Measurements from ENCODE around the gene PRKCI. TPM values are rescaled to one million over a fixed set of nuclear protein-coding genes. Genes with fewer than 3 reads are reported as not detected.

Gene PRKCI
- polyA plus RNA-seq, 3 donors: 5.1 to 15.4 (median 11.6) TPM

- H2AFZ ChIP-seq (ENCODE audit: insufficient read depth, low read depth, low read length, poor library complexity, severe bottlenecking): peak overlapping the region; percentile 31
- Mint-ChIP-seq H3K9me3 (peaks cover 2 to 13% (median 5%) of the 10 kb centered on the region in 7 donors), H3K27ac (no peak overlapping the region), H3K27me3 (ENCODE audit: low read depth in 3 of 3) (peaks cover 0 to 3% (median 2%) of the 10 kb centered on the region in 3 donors), H3K36me3 (no peaks in the 10 kb centered on the region), H3K4me3 (no peak overlapping the region), H3K4me1 (peaks cover 15% of the 10 kb centered on the region)
- H3K4me1 ChIP-seq (ENCODE audit: control insufficient read depth in 1 of 2, insufficient read depth in 2 of 2, low read length in 2 of 2): peaks cover 13 to 14% of the 10 kb centered on the region in 2 donors
- H3K27ac ChIP-seq (ENCODE audit: low read depth in 1 of 2, low read length in 2 of 2): no peak overlapping the region
- no peak overlapping the region for H3K4me3 ChIP-seq (replicated peaks in 1 of 3; ENCODE audit: low read depth in 2 of 3, low read length in 3 of 3)
- H3K36me3 ChIP-seq (replicated peaks in 1 of 2; ENCODE audit: control insufficient read depth in 1 of 2, insufficient read depth in 2 of 2, low read length in 2 of 2): no peaks in the 10 kb centered on the region
- intact Hi-C loops (cut with micrococcal nuclease): loop anchor here in 1 of 2 donors (10.0 kb wide), 1 partner anchor 135 kb away; the partner anchor contains the start of gene SKIL
- peaks cover 0 to 4% of the 10 kb centered on the region in 2 donors for H3K9me3 ChIP-seq (replicated peaks in 1 of 2; ENCODE audit: control insufficient read depth in 1 of 2, insufficient read depth in 1 of 2, low read length in 2 of 2)
- no peak for TF ChIP-seq CTCF (IDR thresholded peaks at IDR 0.05)
- no CpG with 5 or more reads among the region's 1 CpG for WGBS (ENCODE audit: insufficient coverage)
- no peaks in the 10 kb centered on the region for H4K20me1 ChIP-seq (ENCODE audit: insufficient read depth, low read length)
- H3K4me2 ChIP-seq (replicated peaks; ENCODE audit: extremely low read depth, low read length, poor library complexity, severe bottlenecking): no peak overlapping the region
- no peak for DNase-seq
- H3K27me3 ChIP-seq (ENCODE audit: control insufficient read depth in 2 of 2, insufficient read depth in 2 of 2, low read length in 2 of 2): no peaks in the 10 kb centered on the region
- no peaks in the 10 kb centered on the region for H3K79me2 ChIP-seq (ENCODE audit: insufficient read depth, low read length)
- H3K9ac ChIP-seq (ENCODE audit: insufficient read depth, low read length, poor library complexity, severe bottlenecking): no peak overlapping the region
Measured at GRCh38 chr3:170219850-170220249, 2.4 kb upstream of the PRKCI start.

GRCh38 chr3:170220871-170221270 is 1.4 kb upstream of the PRKCI start:
- Histone ChIP-seq H3K9me3 (replicated peaks in 1 of 2; ENCODE audit: control insufficient read depth in 1 of 2, insufficient read depth in 1 of 2, low read length in 2 of 2) (peaks cover 0 to 4% of the 10 kb centered on the region in 2 donors), H3K27ac (ENCODE audit: low read depth in 1 of 2, low read length in 2 of 2) (no peak overlapping the region), H3K4me3 (replicated peaks in 1 of 3; ENCODE audit: low read depth in 2 of 3, low read length in 3 of 3) (no peak overlapping the region), H3K27me3 (ENCODE audit: control insufficient read depth in 2 of 2, insufficient read depth in 2 of 2, low read length in 2 of 2) (no peaks in the 10 kb centered on the region), H2AFZ (ENCODE audit: insufficient read depth, low read depth, low read length, poor library complexity, severe bottlenecking) (peak overlapping the region; percentile 29), H3K9ac (ENCODE audit: insufficient read depth, low read length, poor library complexity, severe bottlenecking) (no peak overlapping the region), H3K4me1 (ENCODE audit: control insufficient read depth in 1 of 2, insufficient read depth in 2 of 2, low read length in 2 of 2) (peaks cover 13 to 14% of the 10 kb centered on the region in 2 donors), H4K20me1 (ENCODE audit: insufficient read depth, low read length) (no peaks in the 10 kb centered on the region), H3K4me2 (replicated peaks; ENCODE audit: extremely low read depth, low read length, poor library complexity, severe bottlenecking) (no peak overlapping the region), H3K36me3 (replicated peaks in 1 of 2; ENCODE audit: control insufficient read depth in 1 of 2, insufficient read depth in 2 of 2, low read length in 2 of 2) (no peaks in the 10 kb centered on the region), H3K79me2 (ENCODE audit: insufficient read depth, low read length) (no peaks in the 10 kb centered on the region)
- intact Hi-C loops (cut with micrococcal nuclease): loop anchor here in 1 of 2 donors (10.0 kb wide), 1 partner anchor 134 kb away; the partner anchor contains the start of gene SKIL
- Mint-ChIP-seq H3K4me1 (peaks cover 15% of the 10 kb centered on the region), H3K9me3 (peaks cover 2 to 13% (median 5%) of the 10 kb centered on the region in 7 donors), H3K27me3 (ENCODE audit: low read depth in 3 of 3) (peaks cover 0 to 3% (median 2%) of the 10 kb centered on the region in 3 donors), H3K36me3 (no peaks in the 10 kb centered on the region), H3K27ac (no peak overlapping the region), H3K4me3 (no peak overlapping the region)
- peak in 1 of 3 donors; percentile 4 for DNase-seq
- 100% methylated on average over 1 of the region's 4 CpGs for WGBS (ENCODE audit: insufficient coverage)
- TF ChIP-seq CTCF (IDR thresholded peaks at IDR 0.05): no peak
